ENCODE measurements around the gene MPL.

- TF ChIP-seq, protein P1, sequence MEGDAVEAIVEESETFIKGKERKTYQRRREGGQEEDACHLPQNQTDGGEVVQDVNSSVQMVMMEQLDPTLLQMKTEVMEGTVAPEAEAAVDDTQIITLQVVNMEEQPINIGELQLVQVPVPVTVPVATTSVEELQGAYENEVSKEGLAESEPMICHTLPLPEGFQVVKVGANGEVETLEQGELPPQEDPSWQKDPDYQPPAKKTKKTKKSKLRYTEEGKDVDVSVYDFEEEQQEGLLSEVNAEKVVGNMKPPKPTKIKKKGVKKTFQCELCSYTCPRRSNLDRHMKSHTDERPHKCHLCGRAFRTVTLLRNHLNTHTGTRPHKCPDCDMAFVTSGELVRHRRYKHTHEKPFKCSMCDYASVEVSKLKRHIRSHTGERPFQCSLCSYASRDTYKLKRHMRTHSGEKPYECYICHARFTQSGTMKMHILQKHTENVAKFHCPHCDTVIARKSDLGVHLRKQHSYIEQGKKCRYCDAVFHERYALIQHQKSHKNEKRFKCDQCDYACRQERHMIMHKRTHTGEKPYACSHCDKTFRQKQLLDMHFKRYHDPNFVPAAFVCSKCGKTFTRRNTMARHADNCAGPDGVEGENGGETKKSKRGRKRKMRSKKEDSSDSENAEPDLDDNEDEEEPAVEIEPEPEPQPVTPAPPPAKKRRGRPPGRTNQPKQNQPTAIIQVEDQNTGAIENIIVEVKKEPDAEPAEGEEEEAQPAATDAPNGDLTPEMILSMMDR (IDR thresholded peaks at IDR 0.05 in 8 of 11, conservative IDR thresholded peaks at IDR 0.05 in 3 of 11), result peak in 1 of 11 experiments; percentile 37
- peak; percentile 79 to 83 (median 80) for TF ChIP-seq POLR2AphosphoS5 (IDR thresholded peaks at IDR 0.05)
These were observed 21.4 kb downstream of the MPL start, which contains the start of gene CDC20 for GRCh38 chr1:43358746-43359693.

All from spleen (tissue), 7 donors.